Vagina (tissue), 2 donors: ENCODE data around the gene KHDC3L.

Experiments
- POLR2A ChIP-seq, 2 donors: fragments of 450-650 bp; IDR thresholded peaks; one replicate each; pipeline ENCODE4 v1.6.1; 2017; ENCODE audit warnings: antibody characterized with exemption in 2 of 2, mild to moderate bottlenecking in 2 of 2, moderate library complexity in 2 of 2
- POLR2AphosphoS5 ChIP-seq, 2 donors: sonication (generic); formaldehyde crosslinking; IDR thresholded peaks; one replicate each; pipeline ENCODE4 v1.9.0; 2017; ENCODE audit warnings: antibody characterized with exemption in 2 of 2, mild to moderate bottlenecking in 2 of 2, low read depth in 1 of 2; ENCODE audit not compliant: insufficient read depth in 1 of 2
- TF ChIP-seq, protein P1 (sequence below), 3 experiments: fragments of 450-650 bp in 2 of 3; fragments of 200-600 bp in 1 of 3; sonication (generic) in 1 of 3; IDR thresholded peaks; one replicate each; pipeline ENCODE4 v1.5.1; 2017 to 2019; ENCODE audit warnings: antibody characterized with exemption in 3 of 3, mild to moderate bottlenecking in 2 of 3, moderate library complexity in 2 of 3

DNA sequence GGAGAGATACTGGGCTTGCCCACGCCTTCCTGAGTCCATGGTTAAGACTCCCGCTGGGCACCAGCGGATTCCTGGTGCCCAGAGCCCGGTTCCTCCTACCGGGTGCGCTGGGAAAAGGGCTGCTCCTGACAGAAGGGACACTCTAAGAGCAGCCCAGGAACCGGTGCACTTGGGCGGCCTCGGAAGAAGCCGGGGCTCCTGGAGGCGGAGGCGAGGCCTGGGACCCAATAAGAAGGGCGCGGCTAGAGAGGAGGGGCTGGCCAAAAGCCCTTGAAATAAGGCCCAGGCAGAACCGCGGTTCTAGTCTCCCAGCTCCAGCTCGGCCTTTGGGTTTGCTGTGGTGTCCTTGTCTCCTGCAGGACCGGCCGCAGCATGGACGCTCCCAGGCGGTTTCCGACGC, at the start of gene KHDC3L:
- TF ChIP-seq POLR2A (IDR thresholded peaks at IDR 0.05): no peak
- TF ChIP-seq, protein P1, sequence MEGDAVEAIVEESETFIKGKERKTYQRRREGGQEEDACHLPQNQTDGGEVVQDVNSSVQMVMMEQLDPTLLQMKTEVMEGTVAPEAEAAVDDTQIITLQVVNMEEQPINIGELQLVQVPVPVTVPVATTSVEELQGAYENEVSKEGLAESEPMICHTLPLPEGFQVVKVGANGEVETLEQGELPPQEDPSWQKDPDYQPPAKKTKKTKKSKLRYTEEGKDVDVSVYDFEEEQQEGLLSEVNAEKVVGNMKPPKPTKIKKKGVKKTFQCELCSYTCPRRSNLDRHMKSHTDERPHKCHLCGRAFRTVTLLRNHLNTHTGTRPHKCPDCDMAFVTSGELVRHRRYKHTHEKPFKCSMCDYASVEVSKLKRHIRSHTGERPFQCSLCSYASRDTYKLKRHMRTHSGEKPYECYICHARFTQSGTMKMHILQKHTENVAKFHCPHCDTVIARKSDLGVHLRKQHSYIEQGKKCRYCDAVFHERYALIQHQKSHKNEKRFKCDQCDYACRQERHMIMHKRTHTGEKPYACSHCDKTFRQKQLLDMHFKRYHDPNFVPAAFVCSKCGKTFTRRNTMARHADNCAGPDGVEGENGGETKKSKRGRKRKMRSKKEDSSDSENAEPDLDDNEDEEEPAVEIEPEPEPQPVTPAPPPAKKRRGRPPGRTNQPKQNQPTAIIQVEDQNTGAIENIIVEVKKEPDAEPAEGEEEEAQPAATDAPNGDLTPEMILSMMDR (IDR thresholded peaks at IDR 0.05): no peak
- no peak for TF ChIP-seq POLR2AphosphoS5 (IDR thresholded peaks at IDR 0.05; ENCODE audit: insufficient read depth in 1 of 2, low read depth in 1 of 2)
